Measurements from ENCODE around the gene FXYD3. TPM values are rescaled to one million over a fixed set of nuclear protein-coding genes. Genes with fewer than 3 reads are reported as not detected.
A peak's percentile ranks its signal among the peaks of the same experiment; 100 is the strongest.

The FXYD3 gene
- total RNA-seq, 4 donors from 2014 or later: 0.26 to 13.4 TPM; not detected in 2

GRCh38 chr19:35108730-35109129 is 6.9 kb upstream of the FXYD3 start:
- Histone ChIP-seq H3K9me3 (no peaks in the 10 kb centered on the region), H3K27ac (no peak overlapping the region), H3K4me1 (peaks cover 6 to 16% of the 10 kb centered on the region in 2 donors), H3K4me3 (no peak overlapping the region), H3K27me3 (no peaks in the 10 kb centered on the region), H3K36me3 (no peaks in the 10 kb centered on the region)
- ATAC-seq (no peak), DNase-seq (no peak)
- TF ChIP-seq POLR2A (IDR thresholded peaks at IDR 0.05) (no peak), CTCF (IDR thresholded peaks at IDR 0.05 in 4 of 5, conservative IDR thresholded peaks at IDR 0.05 in 1 of 5) (no peak)
- intact Hi-C loops (cut with DNase I; ENCODE audit: low total_unique reads): no loop called here
- in situ Hi-C loops (cut with MboI; ENCODE audit: low sequenced_read_pairs in 4 of 4): no loop called here

GRCh38 chr19:35109395-35110112 is 6.1 kb upstream of the FXYD3 start:
- DNase-seq (peak; percentile 44 to 88), ATAC-seq (peak; percentile 67 to 83)
- no peak for TF ChIP-seq CTCF (IDR thresholded peaks at IDR 0.05 in 4 of 5, conservative IDR thresholded peaks at IDR 0.05 in 1 of 5)
- no peak for TF ChIP-seq POLR2A (IDR thresholded peaks at IDR 0.05)
- H3K9me3 ChIP-seq: no peaks in the 10 kb centered on the region
- intact Hi-C loops (cut with DNase I; ENCODE audit: low total_unique reads): no loop called here
- H3K27me3 ChIP-seq: no peaks in the 10 kb centered on the region
- peak overlapping the region in 3 of 4 donors; percentile 30 to 74 (median 72) for H3K27ac ChIP-seq
- H3K36me3 ChIP-seq: no peaks in the 10 kb centered on the region
- peaks cover 6 to 20% of the 10 kb centered on the region in 2 donors for H3K4me1 ChIP-seq
- in situ Hi-C loops (cut with MboI; ENCODE audit: low sequenced_read_pairs in 4 of 4): no loop called here
- H3K4me3 ChIP-seq: no peak overlapping the region

GRCh38 chr19:35110974-35111373 is 4.6 kb upstream of the FXYD3 start:
- H3K27ac ChIP-seq: peak overlapping the region in 1 of 4 donors; percentile 74

GRCh38 chr19:35112995-35113688 is 2.5 kb upstream of the FXYD3 start:
- in situ Hi-C loops (cut with MboI; ENCODE audit: low sequenced_read_pairs in 4 of 4): no loop called here
- no peak for TF ChIP-seq CTCF (IDR thresholded peaks at IDR 0.05 in 4 of 5, conservative IDR thresholded peaks at IDR 0.05 in 1 of 5)

More at GRCh38 chr19:35110974-35111373, 4.6 kb upstream of the FXYD3 start:
- DNase-seq (no peak), ATAC-seq (no peak)
- in situ Hi-C loops (cut with MboI; ENCODE audit: low sequenced_read_pairs in 4 of 4) (no loop called here), intact Hi-C loops (cut with DNase I; ENCODE audit: low total_unique reads) (no loop called here)
- no peak for TF ChIP-seq CTCF (IDR thresholded peaks at IDR 0.05 in 4 of 5, conservative IDR thresholded peaks at IDR 0.05 in 1 of 5)
- no peak for TF ChIP-seq POLR2A (IDR thresholded peaks at IDR 0.05)
- Histone ChIP-seq H3K4me3 (no peak overlapping the region), H3K27me3 (no peaks in the 10 kb centered on the region), H3K9me3 (no peaks in the 10 kb centered on the region), H3K4me1 (peaks cover 12 to 26% of the 10 kb centered on the region in 2 donors), H3K36me3 (no peaks in the 10 kb centered on the region)

More at GRCh38 chr19:35112995-35113688, 2.5 kb upstream of the FXYD3 start:
- no peaks in the 10 kb centered on the region for H3K27me3 ChIP-seq
- H3K4me3 ChIP-seq: no peak overlapping the region
- no peaks in the 10 kb centered on the region for H3K9me3 ChIP-seq
- no peak for ATAC-seq
- intact Hi-C loops (cut with DNase I; ENCODE audit: low total_unique reads): no loop called here
- peaks cover 6 to 21% of the 10 kb centered on the region in 2 donors for H3K4me1 ChIP-seq
- DNase-seq: no peak
- H3K27ac ChIP-seq: no peak overlapping the region
- no peaks in the 10 kb centered on the region for H3K36me3 ChIP-seq

Measured in gastrocnemius medialis (tissue), 4 donors.